ENCODE results near the gene ZNF132.

ZNF132 gene

DNA sequence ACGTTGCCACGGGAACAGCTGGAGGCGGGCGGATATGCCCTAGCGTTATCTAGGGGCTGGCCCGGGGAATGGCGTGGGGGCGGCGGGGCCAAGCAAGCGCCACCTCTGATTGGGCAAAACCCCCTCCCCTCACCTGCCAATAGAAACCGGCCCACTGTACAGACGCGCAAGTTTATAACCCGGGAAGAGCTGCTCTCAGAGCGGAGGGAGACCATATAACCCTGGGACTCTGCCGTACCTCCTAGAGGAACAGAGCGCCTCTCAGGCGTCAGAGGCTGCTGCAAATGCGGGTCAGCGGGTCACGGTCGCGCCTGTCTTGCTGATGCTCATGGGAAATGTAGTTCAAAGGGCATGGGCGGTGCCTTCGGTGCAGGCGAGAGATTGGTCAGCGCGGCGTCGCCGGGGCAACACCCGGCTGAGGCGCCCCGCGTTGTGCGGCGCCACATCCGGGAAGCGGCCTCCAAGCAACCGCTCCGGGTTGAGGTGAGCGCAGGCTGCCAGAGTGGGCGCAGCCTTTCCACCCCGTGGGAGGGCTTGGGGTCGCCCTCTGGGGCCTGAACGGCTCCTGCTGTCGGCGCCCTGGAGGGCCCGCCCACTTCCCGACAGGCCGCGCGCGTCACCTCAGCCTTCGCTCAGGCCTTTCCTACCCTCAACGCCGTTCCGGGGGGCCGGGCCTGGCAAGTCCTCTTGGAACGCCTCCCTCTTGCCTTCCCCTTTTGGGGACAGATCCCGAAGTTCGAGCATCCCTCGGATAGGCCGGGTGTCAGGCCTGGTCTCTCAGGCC, 36.0 kb upstream of the ZNF132 start, which contains the start of gene ZNF446 (continued):
- TF ChIP-seq KLF8 (tag by site-specific recombination; IDR thresholded peaks at IDR 0.05) (peak; percentile 89), SP7 (tag by site-specific recombination; IDR thresholded peaks at IDR 0.05) (peak; percentile 47; the same call in 1 of the 2 replicates), GLIS2 (tag by site-specific recombination; IDR thresholded peaks at IDR 0.05) (peak; percentile 96), ZSCAN30 (tag by site-specific recombination; IDR thresholded peaks at IDR 0.05) (peak; percentile 30; the same call in 1 of the 2 replicates), ZNF558 (tag by site-specific recombination; IDR thresholded peaks at IDR 0.05) (no peak), ZNF561 (tag by site-specific recombination; IDR thresholded peaks at IDR 0.05; ENCODE audit: borderline replicate concordance) (peak; percentile 80; the same call in 1 of the 2 replicates), ZNF112 (tag by site-specific recombination; IDR thresholded peaks at IDR 0.05) (no peak), ZNF24 (tag by site-specific recombination; IDR thresholded peaks at IDR 0.05) (no peak), ZNF623 (tag by site-specific recombination; IDR thresholded peaks at IDR 0.05) (no peak), ZNF19 (tag by site-specific recombination; IDR thresholded peaks at IDR 0.05; ENCODE audit: low read depth) (no peak), OSR2 (tag by site-specific recombination; IDR thresholded peaks at IDR 0.05) (no peak), ZNF248 (tag by site-specific recombination; IDR thresholded peaks at IDR 0.05) (no peak), KLF7 (tag by site-specific recombination; IDR thresholded peaks at IDR 0.05; ENCODE audit: borderline replicate concordance) (peak; percentile 91), ZNF214 (tag by site-specific recombination; IDR thresholded peaks at IDR 0.05; ENCODE audit: borderline replicate concordance) (no peak), ZNF843 (tag by site-specific recombination; IDR thresholded peaks at IDR 0.05) (no peak; the same call in none of the 2 replicates), KLF10 (tag by site-specific recombination; IDR thresholded peaks at IDR 0.05) (peak; percentile 99), ZNF324 (tag by site-specific recombination; IDR thresholded peaks at IDR 0.05) (no peak; the same call in 1 of the 2 replicates), ZNF138 (tag by site-specific recombination; IDR thresholded peaks at IDR 0.05; ENCODE audit: borderline replicate concordance) (no peak; the same call in 1 of the 2 replicates), ZNF571 (tag by site-specific recombination; IDR thresholded peaks at IDR 0.05) (no peak), ZNF473 (tag by site-specific recombination; IDR thresholded peaks at IDR 0.05) (no peak), ZNF544 (tag by site-specific recombination; IDR thresholded peaks at IDR 0.05) (no peak)
- TF ChIP-seq, protein P1, sequence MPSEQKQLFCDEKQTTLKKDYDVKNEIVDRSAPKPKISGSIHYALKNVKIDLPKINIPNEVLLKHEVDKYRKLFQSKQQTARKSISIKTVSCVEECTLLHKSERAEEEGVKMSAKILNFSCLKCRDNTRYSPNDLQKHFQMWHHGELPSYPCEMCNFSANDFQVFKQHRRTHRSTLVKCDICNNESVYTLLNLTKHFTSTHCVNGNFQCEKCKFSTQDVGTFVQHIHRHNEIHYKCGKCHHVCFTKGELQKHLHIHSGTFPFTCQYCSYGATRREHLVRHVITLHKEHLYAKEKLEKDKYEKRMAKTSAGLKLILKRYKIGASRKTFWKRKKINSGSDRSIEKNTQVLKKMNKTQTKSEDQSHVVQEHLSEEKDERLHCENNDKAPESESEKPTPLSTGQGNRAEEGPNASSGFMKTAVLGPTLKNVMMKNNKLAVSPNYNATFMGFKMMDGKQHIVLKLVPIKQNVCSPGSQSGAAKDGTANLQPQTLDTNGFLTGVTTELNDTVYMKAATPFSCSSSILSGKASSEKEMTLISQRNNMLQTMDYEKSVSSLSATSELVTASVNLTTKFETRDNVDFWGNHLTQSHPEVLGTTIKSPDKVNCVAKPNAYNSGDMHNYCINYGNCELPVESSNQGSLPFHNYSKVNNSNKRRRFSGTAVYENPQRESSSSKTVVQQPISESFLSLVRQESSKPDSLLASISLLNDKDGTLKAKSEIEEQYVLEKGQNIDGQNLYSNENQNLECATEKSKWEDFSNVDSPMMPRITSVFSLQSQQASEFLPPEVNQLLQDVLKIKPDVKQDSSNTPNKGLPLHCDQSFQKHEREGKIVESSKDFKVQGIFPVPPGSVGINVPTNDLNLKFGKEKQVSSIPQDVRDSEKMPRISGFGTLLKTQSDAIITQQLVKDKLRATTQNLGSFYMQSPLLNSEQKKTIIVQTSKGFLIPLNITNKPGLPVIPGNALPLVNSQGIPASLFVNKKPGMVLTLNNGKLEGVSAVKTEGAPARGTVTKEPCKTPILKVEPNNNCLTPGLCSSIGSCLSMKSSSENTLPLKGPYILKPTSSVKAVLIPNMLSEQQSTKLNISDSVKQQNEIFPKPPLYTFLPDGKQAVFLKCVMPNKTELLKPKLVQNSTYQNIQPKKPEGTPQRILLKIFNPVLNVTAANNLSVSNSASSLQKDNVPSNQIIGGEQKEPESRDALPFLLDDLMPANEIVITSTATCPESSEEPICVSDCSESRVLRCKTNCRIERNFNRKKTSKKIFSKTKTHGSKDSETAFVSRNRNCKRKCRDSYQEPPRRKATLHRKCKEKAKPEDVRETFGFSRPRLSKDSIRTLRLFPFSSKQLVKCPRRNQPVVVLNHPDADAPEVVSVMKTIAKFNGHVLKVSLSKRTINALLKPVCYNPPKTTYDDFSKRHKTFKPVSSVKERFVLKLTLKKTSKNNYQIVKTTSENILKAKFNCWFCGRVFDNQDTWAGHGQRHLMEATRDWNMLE (tag by site-specific recombination; conservative IDR thresholded peaks at IDR 0.05; ENCODE audit: low read depth), result peak; percentile 45; the same call in 1 of the 2 replicates
- TF ChIP-seq, protein P2, sequence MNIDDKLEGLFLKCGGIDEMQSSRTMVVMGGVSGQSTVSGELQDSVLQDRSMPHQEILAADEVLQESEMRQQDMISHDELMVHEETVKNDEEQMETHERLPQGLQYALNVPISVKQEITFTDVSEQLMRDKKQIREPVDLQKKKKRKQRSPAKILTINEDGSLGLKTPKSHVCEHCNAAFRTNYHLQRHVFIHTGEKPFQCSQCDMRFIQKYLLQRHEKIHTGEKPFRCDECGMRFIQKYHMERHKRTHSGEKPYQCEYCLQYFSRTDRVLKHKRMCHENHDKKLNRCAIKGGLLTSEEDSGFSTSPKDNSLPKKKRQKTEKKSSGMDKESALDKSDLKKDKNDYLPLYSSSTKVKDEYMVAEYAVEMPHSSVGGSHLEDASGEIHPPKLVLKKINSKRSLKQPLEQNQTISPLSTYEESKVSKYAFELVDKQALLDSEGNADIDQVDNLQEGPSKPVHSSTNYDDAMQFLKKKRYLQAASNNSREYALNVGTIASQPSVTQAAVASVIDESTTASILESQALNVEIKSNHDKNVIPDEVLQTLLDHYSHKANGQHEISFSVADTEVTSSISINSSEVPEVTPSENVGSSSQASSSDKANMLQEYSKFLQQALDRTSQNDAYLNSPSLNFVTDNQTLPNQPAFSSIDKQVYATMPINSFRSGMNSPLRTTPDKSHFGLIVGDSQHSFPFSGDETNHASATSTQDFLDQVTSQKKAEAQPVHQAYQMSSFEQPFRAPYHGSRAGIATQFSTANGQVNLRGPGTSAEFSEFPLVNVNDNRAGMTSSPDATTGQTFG (tag by site-specific recombination; IDR thresholded peaks at IDR 0.05; ENCODE audit: borderline replicate concordance), result no peak
- TF ChIP-seq, protein P3, sequence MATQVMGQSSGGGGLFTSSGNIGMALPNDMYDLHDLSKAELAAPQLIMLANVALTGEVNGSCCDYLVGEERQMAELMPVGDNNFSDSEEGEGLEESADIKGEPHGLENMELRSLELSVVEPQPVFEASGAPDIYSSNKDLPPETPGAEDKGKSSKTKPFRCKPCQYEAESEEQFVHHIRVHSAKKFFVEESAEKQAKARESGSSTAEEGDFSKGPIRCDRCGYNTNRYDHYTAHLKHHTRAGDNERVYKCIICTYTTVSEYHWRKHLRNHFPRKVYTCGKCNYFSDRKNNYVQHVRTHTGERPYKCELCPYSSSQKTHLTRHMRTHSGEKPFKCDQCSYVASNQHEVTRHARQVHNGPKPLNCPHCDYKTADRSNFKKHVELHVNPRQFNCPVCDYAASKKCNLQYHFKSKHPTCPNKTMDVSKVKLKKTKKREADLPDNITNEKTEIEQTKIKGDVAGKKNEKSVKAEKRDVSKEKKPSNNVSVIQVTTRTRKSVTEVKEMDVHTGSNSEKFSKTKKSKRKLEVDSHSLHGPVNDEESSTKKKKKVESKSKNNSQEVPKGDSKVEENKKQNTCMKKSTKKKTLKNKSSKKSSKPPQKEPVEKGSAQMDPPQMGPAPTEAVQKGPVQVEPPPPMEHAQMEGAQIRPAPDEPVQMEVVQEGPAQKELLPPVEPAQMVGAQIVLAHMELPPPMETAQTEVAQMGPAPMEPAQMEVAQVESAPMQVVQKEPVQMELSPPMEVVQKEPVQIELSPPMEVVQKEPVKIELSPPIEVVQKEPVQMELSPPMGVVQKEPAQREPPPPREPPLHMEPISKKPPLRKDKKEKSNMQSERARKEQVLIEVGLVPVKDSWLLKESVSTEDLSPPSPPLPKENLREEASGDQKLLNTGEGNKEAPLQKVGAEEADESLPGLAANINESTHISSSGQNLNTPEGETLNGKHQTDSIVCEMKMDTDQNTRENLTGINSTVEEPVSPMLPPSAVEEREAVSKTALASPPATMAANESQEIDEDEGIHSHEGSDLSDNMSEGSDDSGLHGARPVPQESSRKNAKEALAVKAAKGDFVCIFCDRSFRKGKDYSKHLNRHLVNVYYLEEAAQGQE (tag by site-specific recombination; IDR thresholded peaks at IDR 0.05), result no peak
- TF ChIP-seq, protein P4, sequence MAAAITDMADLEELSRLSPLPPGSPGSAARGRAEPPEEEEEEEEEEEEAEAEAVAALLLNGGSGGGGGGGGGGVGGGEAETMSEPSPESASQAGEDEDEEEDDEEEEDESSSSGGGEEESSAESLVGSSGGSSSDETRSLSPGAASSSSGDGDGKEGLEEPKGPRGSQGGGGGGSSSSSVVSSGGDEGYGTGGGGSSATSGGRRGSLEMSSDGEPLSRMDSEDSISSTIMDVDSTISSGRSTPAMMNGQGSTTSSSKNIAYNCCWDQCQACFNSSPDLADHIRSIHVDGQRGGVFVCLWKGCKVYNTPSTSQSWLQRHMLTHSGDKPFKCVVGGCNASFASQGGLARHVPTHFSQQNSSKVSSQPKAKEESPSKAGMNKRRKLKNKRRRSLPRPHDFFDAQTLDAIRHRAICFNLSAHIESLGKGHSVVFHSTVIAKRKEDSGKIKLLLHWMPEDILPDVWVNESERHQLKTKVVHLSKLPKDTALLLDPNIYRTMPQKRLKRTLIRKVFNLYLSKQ (tag by site-specific recombination; IDR thresholded peaks at IDR 0.05; ENCODE audit: borderline replicate concordance), result no peak
- TF ChIP-seq, protein P5, sequence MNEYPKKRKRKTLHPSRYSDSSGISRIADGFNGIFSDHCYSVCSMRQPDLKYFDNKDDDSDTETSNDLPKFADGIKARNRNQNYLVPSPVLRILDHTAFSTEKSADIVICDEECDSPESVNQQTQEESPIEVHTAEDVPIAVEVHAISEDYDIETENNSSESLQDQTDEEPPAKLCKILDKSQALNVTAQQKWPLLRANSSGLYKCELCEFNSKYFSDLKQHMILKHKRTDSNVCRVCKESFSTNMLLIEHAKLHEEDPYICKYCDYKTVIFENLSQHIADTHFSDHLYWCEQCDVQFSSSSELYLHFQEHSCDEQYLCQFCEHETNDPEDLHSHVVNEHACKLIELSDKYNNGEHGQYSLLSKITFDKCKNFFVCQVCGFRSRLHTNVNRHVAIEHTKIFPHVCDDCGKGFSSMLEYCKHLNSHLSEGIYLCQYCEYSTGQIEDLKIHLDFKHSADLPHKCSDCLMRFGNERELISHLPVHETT (tag by site-specific recombination; IDR thresholded peaks at IDR 0.05), result no peak
